ENCODE measurements around the gene MRPL4. TPM values are rescaled to one million over a fixed set of nuclear protein-coding genes. Genes with fewer than 3 reads are reported as not detected.

MRPL4 gene
- total RNA-seq, 1 donor from 2014 or later: 77.0 TPM

DNA sequence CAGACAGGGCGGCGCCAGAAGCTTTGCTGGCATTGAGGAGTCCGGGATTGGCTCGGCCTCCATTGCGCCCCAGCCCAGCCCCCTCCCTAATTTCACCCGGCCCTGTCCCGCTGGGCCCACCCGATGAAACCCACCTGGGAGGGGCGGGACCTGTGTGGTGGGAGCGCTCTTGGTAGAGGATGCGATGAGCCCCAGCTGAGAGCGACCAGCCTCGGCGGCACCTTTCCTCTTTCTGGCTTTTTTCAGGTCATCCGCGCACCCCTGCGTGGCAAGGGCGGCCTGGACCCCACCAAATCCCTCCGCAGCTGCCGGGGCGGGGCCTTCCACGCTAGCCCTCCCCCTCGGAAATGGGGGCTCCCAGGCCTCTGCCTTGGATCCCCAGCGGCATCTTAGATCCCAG, 57.4 kb downstream of the MRPL4 start, which contains the start of gene ZGLP1:
ZGLP1 (minus strand) TSS at position 393 of the 400 bp plus-strand sequence.
- Histone ChIP-seq H3K4me1 (no peaks in the 10 kb centered on the region), H3K36me3 (peaks cover 5% of the 10 kb centered on the region), H3K9me3 (replicated peaks) (no peaks in the 10 kb centered on the region), H3K27ac (replicated peaks) (no peak within 1 kb of the TSS), H3K27me3 (ENCODE audit: low read depth) (no peaks in the 10 kb centered on the region), H3K4me3 (no peak within 1 kb of the TSS)
- no peak for DNase-seq
- intact Hi-C loops (cut with micrococcal nuclease): no loop called here
- TF ChIP-seq, protein P1, sequence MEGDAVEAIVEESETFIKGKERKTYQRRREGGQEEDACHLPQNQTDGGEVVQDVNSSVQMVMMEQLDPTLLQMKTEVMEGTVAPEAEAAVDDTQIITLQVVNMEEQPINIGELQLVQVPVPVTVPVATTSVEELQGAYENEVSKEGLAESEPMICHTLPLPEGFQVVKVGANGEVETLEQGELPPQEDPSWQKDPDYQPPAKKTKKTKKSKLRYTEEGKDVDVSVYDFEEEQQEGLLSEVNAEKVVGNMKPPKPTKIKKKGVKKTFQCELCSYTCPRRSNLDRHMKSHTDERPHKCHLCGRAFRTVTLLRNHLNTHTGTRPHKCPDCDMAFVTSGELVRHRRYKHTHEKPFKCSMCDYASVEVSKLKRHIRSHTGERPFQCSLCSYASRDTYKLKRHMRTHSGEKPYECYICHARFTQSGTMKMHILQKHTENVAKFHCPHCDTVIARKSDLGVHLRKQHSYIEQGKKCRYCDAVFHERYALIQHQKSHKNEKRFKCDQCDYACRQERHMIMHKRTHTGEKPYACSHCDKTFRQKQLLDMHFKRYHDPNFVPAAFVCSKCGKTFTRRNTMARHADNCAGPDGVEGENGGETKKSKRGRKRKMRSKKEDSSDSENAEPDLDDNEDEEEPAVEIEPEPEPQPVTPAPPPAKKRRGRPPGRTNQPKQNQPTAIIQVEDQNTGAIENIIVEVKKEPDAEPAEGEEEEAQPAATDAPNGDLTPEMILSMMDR (IDR thresholded peaks at IDR 0.05; ENCODE audit: borderline replicate concordance): no peak

Small RNA genes lying within 50 kb of the gene (microRNA-seq; reads per million reads assigned to microRNA genes)
- not detected for gene MIR4322

Other genes starting within 250 kb of the MRPL4 start
- 8.7 TPM for gene COL5A3, start 241.7 kb upstream of the MRPL4 start, total RNA-seq
- not detected for gene RDH8, start 238.7 kb upstream of the MRPL4 start, total RNA-seq
- 9.1 TPM for gene SHFL, start 165.9 kb upstream of the MRPL4 start, total RNA-seq
- gene ANGPTL6, start 149.5 kb upstream of the MRPL4 start, total RNA-seq: not detected
- 23.6 TPM for gene PPAN, start 145.9 kb upstream of the MRPL4 start, total RNA-seq
- gene P2RY11, start 140.5 kb upstream of the MRPL4 start, total RNA-seq: 4.1 TPM
- gene EIF3G, start 132.3 kb upstream of the MRPL4 start, total RNA-seq: 172 TPM
- 23.9 TPM for gene DNMT1, start 57.3 kb upstream of the MRPL4 start, total RNA-seq
- gene S1PR2, start 20.9 kb upstream of the MRPL4 start, total RNA-seq: 3.5 TPM
- 7.1 TPM for gene ICAM1, start 18.9 kb downstream of the MRPL4 start, total RNA-seq
- 0.36 TPM for gene ICAM4, start 34.7 kb downstream of the MRPL4 start, total RNA-seq
- 0.49 TPM for gene ICAM5, start 37.7 kb downstream of the MRPL4 start, total RNA-seq
- gene ZGLP1, start 57.6 kb downstream of the MRPL4 start, total RNA-seq: 0.74 TPM
- gene FDX2, start 63.8 kb downstream of the MRPL4 start, total RNA-seq: 17.4 TPM
- 11.1 TPM for gene RAVER1, start 81.3 kb downstream of the MRPL4 start, total RNA-seq
- 31.3 TPM for gene ICAM3, start 87.4 kb downstream of the MRPL4 start, total RNA-seq
- 55.1 TPM for gene TYK2, start 128.4 kb downstream of the MRPL4 start, total RNA-seq
- gene CDC37, start 151.3 kb downstream of the MRPL4 start, total RNA-seq: 142 TPM
- gene PDE4A, start 168.3 kb downstream of the MRPL4 start, total RNA-seq: 20.0 TPM